Choroid plexus epithelial cell (primary cell): ENCODE data around the gene ZFAND6.

ENCODE experiments used
- DNase-seq: peaks from one replicate; pipeline ENCODE4 v3.0.0-alpha.2; 2010; ENCODE audit warnings: low read depth
- H3K4me3 ChIP-seq: 2 replicates; pipeline ENCODE4 v1.5.1; 2011; ENCODE audit warnings: low read depth, mild to moderate bottlenecking, control low read depth, low read length, moderate library complexity
- CTCF ChIP-seq: conservative IDR thresholded peaks from 2 replicates; pipeline ENCODE4 v1.5.1; 2011; ENCODE audit warnings: low read depth, mild to moderate bottlenecking, control low read depth, inconsistent platforms, low read length, moderate library complexity

The ZFAND6 gene

GRCh38 chr15:80070840-80071239 is 11.4 kb downstream of the ZFAND6 start:
- no peak overlapping the region for H3K4me3 ChIP-seq
- no peak for TF ChIP-seq CTCF
- peak; percentile 66 for DNase-seq

- no peak for DNase-seq
- no peak for TF ChIP-seq CTCF
- H3K4me3 ChIP-seq, result no peak overlapping the region
These were observed 12.2 kb downstream of the ZFAND6 start for GRCh38 chr15:80071652-80072051.

- peak overlapping the region; percentile 62 for H3K4me3 ChIP-seq
- no peak for TF ChIP-seq CTCF
- DNase-seq, result peak; percentile 94
These were observed 13.0 kb downstream of the ZFAND6 start for GRCh38 chr15:80072285-80072994.

GRCh38 chr15:80073197-80073596 is 13.7 kb downstream of the ZFAND6 start:
- no peak for TF ChIP-seq CTCF
- DNase-seq, result no peak
- peak overlapping the region; percentile 62 for H3K4me3 ChIP-seq

- no peak for TF ChIP-seq CTCF
- no peak for DNase-seq
- H3K4me3 ChIP-seq, result no peak overlapping the region
These were observed 17.1 kb downstream of the ZFAND6 start for GRCh38 chr15:80076321-80077318.

GRCh38 chr15:80081390-80081789 is 21.9 kb downstream of the ZFAND6 start:
- no peak overlapping the region for H3K4me3 ChIP-seq
- TF ChIP-seq CTCF, result no peak
- DNase-seq, result no peak

DNA sequence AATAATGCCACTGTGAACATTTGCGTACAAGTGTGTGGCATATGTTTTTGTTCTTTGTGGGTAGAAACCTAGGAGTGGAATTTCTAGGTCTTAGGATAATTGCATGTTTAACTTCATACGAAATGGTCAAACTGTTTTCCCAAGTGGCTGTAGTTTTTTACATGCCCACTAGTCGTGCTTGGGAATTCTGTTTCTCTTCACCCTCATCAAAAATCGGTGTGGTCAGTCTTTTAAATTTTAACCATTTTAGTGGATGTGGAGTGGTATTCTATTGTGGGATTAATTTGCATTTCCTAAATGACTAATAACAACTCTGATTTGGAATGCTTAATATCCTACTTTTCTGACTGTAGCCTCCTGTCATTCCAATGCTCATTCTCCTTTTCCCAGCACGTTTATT is 27.6 kb downstream of the ZFAND6 start:
- no peak overlapping the region for H3K4me3 ChIP-seq
- no peak for DNase-seq
- TF ChIP-seq CTCF, result no peak
